Measurements from ENCODE around the gene SMIM23.

The SMIM23 gene

DNA sequence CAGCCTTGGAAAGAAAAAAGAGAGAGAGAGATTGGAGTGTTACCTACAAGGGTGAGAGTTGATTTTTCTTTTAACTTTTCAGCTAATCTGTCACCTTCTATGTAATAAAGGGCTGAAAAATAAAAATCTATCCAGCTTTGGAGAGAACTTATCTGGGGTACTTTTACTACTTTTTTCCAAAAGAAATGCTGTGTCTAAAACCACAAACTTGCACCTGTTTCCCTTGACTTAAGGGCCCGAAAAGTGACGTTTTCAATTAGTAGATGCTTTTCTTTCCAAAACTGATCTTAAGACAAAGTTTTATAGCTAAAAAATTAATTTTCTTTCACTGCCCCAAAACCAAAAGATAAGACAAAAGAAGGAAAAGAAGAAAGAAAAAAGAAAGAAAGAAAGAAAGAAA, 48.8 kb downstream of the SMIM23 start:
- no peak overlapping the region for H3K4me3 ChIP-seq (replicated peaks in 1 of 2; ENCODE audit: low read depth in 2 of 2, low read length in 2 of 2)
- TF ChIP-seq, protein P1, sequence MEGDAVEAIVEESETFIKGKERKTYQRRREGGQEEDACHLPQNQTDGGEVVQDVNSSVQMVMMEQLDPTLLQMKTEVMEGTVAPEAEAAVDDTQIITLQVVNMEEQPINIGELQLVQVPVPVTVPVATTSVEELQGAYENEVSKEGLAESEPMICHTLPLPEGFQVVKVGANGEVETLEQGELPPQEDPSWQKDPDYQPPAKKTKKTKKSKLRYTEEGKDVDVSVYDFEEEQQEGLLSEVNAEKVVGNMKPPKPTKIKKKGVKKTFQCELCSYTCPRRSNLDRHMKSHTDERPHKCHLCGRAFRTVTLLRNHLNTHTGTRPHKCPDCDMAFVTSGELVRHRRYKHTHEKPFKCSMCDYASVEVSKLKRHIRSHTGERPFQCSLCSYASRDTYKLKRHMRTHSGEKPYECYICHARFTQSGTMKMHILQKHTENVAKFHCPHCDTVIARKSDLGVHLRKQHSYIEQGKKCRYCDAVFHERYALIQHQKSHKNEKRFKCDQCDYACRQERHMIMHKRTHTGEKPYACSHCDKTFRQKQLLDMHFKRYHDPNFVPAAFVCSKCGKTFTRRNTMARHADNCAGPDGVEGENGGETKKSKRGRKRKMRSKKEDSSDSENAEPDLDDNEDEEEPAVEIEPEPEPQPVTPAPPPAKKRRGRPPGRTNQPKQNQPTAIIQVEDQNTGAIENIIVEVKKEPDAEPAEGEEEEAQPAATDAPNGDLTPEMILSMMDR (IDR thresholded peaks at IDR 0.05; ENCODE audit: low read depth, low read length), result no peak
- no peak for DNase-seq (ENCODE audit: low read depth in 2 of 2)

- TF ChIP-seq, protein P1 (IDR thresholded peaks at IDR 0.05; ENCODE audit: low read depth, low read length), result no peak
- no peak for DNase-seq (ENCODE audit: low read depth in 2 of 2)
- H3K4me3 ChIP-seq (replicated peaks in 1 of 2; ENCODE audit: low read depth in 2 of 2, low read length in 2 of 2), result no peak overlapping the region
These were observed 49.4 kb downstream of the SMIM23 start for GRCh38 chr5:171835066-171835465.

DNA sequence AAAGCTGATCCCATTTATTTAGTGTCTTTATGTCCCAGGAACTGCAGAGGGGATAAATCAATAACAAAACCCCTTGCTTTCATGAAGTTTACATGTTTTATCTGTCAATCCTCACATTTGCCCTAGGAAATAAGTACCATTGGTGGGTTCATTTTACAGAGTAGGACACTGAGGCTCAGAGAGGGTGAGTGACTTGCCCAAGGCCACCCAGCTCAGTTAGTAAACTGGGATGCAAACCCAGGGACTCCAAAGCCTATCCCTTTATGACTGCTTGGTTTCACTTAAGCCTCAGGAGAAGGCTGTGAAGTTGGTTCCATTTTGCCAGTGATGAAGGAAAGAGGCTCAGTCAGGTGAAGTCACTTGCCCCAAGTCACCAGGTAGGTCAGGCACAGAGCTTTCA, 51.9 kb downstream of the SMIM23 start:
- TF ChIP-seq, protein P1 (IDR thresholded peaks at IDR 0.05; ENCODE audit: low read depth, low read length), result no peak
- DNase-seq (ENCODE audit: low read depth in 2 of 2), result no peak
- H3K4me3 ChIP-seq (replicated peaks in 1 of 2; ENCODE audit: low read depth in 2 of 2, low read length in 2 of 2), result no peak overlapping the region

DNA sequence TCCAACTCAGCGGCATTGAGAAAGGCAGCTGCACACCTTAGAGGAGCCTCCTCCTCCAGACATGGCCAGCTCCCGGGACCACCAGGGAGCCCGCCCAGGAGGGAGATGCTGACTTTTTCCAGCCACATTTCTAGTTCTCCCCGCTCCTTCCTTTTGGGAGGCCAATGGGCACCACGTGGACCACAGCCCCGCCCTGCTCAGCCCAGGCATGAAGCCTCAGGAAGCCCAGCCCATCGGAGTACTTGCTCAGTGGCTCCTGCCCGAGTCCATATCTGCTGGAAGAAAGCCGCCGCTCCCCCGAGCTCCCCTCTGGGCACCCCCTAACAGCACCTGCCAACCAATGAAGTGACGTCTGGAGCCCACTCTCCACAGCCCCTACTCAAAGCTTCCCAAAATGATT, 52.4 kb downstream of the SMIM23 start:
- no peak overlapping the region for H3K4me3 ChIP-seq (replicated peaks in 1 of 2; ENCODE audit: low read depth in 2 of 2, low read length in 2 of 2)
- TF ChIP-seq, protein P1 (IDR thresholded peaks at IDR 0.05; ENCODE audit: low read depth, low read length), result no peak
- no peak for DNase-seq (ENCODE audit: low read depth in 2 of 2)

DNA sequence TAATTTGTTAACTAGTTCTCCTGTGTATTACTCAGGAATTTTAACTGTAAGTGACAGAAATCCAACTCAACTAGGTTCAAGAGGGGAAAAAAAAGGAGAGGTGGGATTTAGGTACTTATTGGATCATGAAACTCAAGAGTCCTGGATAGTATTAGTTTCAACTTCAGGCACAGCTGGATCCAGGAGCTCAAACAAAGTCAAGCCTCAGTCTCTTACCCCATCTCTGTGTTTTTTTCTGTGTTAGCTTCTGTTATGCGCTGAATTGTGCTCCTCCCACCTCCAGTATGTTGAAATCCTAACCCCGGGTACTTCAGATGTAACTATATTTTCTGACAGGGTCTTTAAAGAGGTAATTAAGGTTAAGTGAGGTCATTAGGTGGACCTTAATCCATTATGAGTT, 53.5 kb downstream of the SMIM23 start:
- TF ChIP-seq, protein P1 (IDR thresholded peaks at IDR 0.05; ENCODE audit: low read depth, low read length), result no peak
- H3K4me3 ChIP-seq (replicated peaks in 1 of 2; ENCODE audit: low read depth in 2 of 2, low read length in 2 of 2), result no peak overlapping the region
- DNase-seq (ENCODE audit: low read depth in 2 of 2), result no peak

DNA sequence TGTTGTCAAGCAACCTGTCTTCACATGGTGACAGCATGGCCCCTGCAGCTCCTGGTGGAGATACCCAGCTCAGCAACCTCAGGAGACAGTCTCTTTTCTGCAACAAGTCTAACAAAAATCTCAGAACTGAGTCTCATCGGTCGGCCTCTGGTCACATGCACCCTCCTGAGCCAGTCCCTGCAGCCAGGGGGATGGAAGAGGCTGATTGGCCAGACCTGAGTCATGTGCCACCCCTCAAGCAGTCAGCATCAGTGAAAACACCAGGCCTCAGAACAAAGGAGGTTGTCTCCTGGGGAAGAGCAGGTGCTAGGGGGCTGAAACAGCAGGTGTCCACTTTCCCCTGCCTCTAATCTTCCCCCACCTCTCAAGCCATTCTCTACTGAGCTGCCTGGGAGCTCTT, 54.4 kb downstream of the SMIM23 start:
- H3K4me3 ChIP-seq (replicated peaks in 1 of 2; ENCODE audit: low read depth in 2 of 2, low read length in 2 of 2), result no peak overlapping the region
- no peak for DNase-seq (ENCODE audit: low read depth in 2 of 2)
- TF ChIP-seq, protein P1 (IDR thresholded peaks at IDR 0.05; ENCODE audit: low read depth, low read length), result no peak

Data from cardiac fibroblast (primary cell).